DND-41 (cell line): Measurements from ENCODE around the gene FAM76B.

Source experiments
- EZH2 ChIP-seq: IDR thresholded peaks from 3 replicates; pipeline ENCODE4 v1.6.1; 2012; ENCODE audit warnings: borderline replicate concordance, low read depth, mild to moderate bottlenecking, moderate library complexity, low read length, inconsistent platforms; ENCODE audit not compliant: severe bottlenecking
- TF ChIP-seq, protein P1 (sequence below): IDR thresholded peaks from 2 replicates; pipeline ENCODE4 v1.5.1; 2012; ENCODE audit warnings: borderline replicate concordance, low read length, moderate library complexity, mild to moderate bottlenecking; ENCODE audit not compliant: poor library complexity, severe bottlenecking; ENCODE audit errors: extremely low read depth

GRCh38 chr11:95829580-95830259 lies 40.1 kb upstream of the FAM76B start:
- TF ChIP-seq, protein P1, sequence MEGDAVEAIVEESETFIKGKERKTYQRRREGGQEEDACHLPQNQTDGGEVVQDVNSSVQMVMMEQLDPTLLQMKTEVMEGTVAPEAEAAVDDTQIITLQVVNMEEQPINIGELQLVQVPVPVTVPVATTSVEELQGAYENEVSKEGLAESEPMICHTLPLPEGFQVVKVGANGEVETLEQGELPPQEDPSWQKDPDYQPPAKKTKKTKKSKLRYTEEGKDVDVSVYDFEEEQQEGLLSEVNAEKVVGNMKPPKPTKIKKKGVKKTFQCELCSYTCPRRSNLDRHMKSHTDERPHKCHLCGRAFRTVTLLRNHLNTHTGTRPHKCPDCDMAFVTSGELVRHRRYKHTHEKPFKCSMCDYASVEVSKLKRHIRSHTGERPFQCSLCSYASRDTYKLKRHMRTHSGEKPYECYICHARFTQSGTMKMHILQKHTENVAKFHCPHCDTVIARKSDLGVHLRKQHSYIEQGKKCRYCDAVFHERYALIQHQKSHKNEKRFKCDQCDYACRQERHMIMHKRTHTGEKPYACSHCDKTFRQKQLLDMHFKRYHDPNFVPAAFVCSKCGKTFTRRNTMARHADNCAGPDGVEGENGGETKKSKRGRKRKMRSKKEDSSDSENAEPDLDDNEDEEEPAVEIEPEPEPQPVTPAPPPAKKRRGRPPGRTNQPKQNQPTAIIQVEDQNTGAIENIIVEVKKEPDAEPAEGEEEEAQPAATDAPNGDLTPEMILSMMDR, result no peak
- TF ChIP-seq EZH2, result no peak
